ENCODE measurements around the gene SLC22A5.
"Not testable (repeated sequence)": the region's sequence is repeated elsewhere in the genome, so short reads cannot be mapped to it uniquely, and the experiment has no call there.

The SLC22A5 gene

GRCh38 chr5:132389051-132389331 is 19.5 kb downstream of the SLC22A5 start:
- no peaks in the 10 kb centered on the region for H3K27me3 ChIP-seq (ENCODE audit: insufficient read depth, low read length)
- H3K4me1 ChIP-seq (ENCODE audit: insufficient read depth, low read length): peaks cover 25% of the 10 kb centered on the region
- H3K9ac ChIP-seq (ENCODE audit: low read depth, low read length): no peak overlapping the region
- H3K36me3 ChIP-seq (ENCODE audit: insufficient read depth, low read length): no peaks in the 10 kb centered on the region
- no peaks in the 10 kb centered on the region for H3K9me3 ChIP-seq (ENCODE audit: insufficient read depth, low read depth, low read length)
- no peak overlapping the region for H3K27ac ChIP-seq (ENCODE audit: low read depth, low read length)
- WGBS: 96% methylated on average over 1 of the region's 1 CpG
- no peak overlapping the region for H3K4me3 ChIP-seq (ENCODE audit: low read length)

DNA sequence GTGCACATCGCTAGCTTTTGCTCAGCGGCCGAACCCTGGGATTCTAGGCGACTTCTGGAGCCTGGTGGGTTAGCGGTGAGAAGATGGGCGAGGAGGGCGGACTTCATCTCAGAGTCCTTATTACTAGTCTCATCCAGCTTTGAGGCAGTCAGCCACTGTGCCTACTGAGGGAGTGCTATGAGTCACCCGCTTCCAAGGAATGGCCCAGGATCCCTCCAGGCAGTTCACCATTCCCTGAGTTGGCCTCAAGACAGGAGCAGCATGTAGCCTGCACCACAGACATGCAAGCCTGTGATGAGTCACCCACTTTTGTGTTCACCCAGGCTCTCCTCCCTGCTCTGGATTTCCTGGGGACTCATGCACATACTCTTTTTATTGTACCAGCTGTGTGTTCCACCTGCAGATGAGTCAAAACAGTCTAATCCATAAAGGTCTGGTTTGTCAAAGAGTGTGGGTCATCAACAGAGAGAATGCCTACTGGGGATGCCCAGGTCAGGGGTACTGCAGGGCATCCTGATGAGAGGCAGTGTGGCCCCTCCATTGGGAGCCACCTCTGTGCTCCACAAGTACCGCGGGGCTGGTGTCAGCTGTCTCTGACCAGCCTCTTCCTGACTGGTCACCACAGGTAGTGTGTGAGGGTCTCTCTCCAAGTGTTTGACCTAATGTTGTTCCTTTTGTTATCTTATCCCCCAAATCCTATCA is 20.2 kb downstream of the SLC22A5 start:
- no peak overlapping the region for H3K4me3 ChIP-seq (ENCODE audit: low read length)
- H3K9me3 ChIP-seq (ENCODE audit: insufficient read depth, low read depth, low read length): no peaks in the 10 kb centered on the region
- H3K9ac ChIP-seq (ENCODE audit: low read depth, low read length): no peak overlapping the region
- no peak overlapping the region for H3K27ac ChIP-seq (ENCODE audit: low read depth, low read length)
- no peaks in the 10 kb centered on the region for H3K36me3 ChIP-seq (ENCODE audit: insufficient read depth, low read length)
- H3K27me3 ChIP-seq (ENCODE audit: insufficient read depth, low read length): no peaks in the 10 kb centered on the region
- peaks cover 25% of the 10 kb centered on the region for H3K4me1 ChIP-seq (ENCODE audit: insufficient read depth, low read length)
- WGBS: 91% methylated on average over 10 of the region's 10 CpGs

DNA sequence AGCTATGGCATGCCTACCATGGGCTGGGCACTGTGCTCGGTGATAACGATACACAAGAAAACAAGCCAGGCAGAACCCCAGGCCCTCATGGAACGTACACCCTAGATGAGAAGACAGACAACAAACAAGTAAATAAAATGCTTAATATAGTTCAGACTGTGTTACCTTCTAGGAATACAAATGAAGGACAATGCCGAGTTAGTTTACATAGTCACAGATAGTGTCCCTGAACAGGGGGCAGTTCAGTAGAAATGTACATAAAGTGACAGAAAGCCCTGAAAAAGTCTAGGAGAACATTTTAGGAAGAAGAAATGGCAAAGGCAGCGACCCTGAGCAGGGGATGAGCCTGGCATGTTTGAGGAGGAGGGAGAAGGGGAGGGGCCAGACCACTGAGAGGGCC is 21.7 kb downstream of the SLC22A5 start:
- Histone ChIP-seq H3K9ac (ENCODE audit: low read depth, low read length) (no peak overlapping the region), H3K36me3 (ENCODE audit: insufficient read depth, low read length) (no peaks in the 10 kb centered on the region), H3K27me3 (ENCODE audit: insufficient read depth, low read length) (no peaks in the 10 kb centered on the region), H3K4me1 (ENCODE audit: insufficient read depth, low read length) (peaks cover 25% of the 10 kb centered on the region), H3K9me3 (ENCODE audit: insufficient read depth, low read depth, low read length) (no peaks in the 10 kb centered on the region), H3K27ac (ENCODE audit: low read depth, low read length) (no peak overlapping the region), H3K4me3 (ENCODE audit: low read length) (no peak overlapping the region)
- 81% methylated on average over 5 of the region's 5 CpGs for WGBS

GRCh38 chr5:132391870-132392269 is 22.4 kb downstream of the SLC22A5 start:
- Histone ChIP-seq H3K9ac (ENCODE audit: low read depth, low read length) (no peak overlapping the region), H3K4me3 (ENCODE audit: low read length) (no peak overlapping the region), H3K4me1 (ENCODE audit: insufficient read depth, low read length) (peaks cover 22% of the 10 kb centered on the region), H3K27me3 (ENCODE audit: insufficient read depth, low read length) (no peaks in the 10 kb centered on the region), H3K9me3 (ENCODE audit: insufficient read depth, low read depth, low read length) (no peaks in the 10 kb centered on the region), H3K27ac (ENCODE audit: low read depth, low read length) (no peak overlapping the region), H3K36me3 (ENCODE audit: insufficient read depth, low read length) (no peaks in the 10 kb centered on the region)

DNA sequence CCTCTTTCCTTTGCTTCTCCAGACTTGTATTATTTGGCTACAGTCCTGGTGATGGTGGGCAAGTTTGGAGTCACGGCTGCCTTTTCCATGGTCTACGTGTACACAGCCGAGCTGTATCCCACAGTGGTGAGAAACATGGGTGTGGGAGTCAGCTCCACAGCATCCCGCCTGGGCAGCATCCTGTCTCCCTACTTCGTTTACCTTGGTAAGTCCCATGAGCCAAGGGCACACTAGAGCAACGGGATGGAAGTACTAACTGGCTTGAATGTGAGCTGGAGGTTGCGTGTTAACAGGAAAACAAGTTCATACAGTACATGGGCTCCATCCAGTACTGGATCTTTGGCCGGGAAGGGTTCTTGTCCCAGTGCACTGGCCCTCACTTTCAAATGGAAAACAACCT is 22.9 kb downstream of the SLC22A5 start:
- Histone ChIP-seq H3K4me3 (ENCODE audit: low read length) (no peak overlapping the region), H3K4me1 (ENCODE audit: insufficient read depth, low read length) (peaks cover 21% of the 10 kb centered on the region), H3K27ac (ENCODE audit: low read depth, low read length) (no peak overlapping the region), H3K36me3 (ENCODE audit: insufficient read depth, low read length) (no peaks in the 10 kb centered on the region), H3K9ac (ENCODE audit: low read depth, low read length) (no peak overlapping the region), H3K27me3 (ENCODE audit: insufficient read depth, low read length) (no peaks in the 10 kb centered on the region), H3K9me3 (ENCODE audit: insufficient read depth, low read depth, low read length) (no peaks in the 10 kb centered on the region)
- 94% methylated on average over 8 of the region's 8 CpGs for WGBS

- 93% methylated on average over 5 of the region's 6 CpGs for WGBS
- Histone ChIP-seq H3K9me3 (ENCODE audit: insufficient read depth, low read depth, low read length) (no peaks in the 10 kb centered on the region), H3K4me1 (ENCODE audit: insufficient read depth, low read length) (peaks cover 14% of the 10 kb centered on the region; the same call in 1 of the 2 replicates), H3K27ac (ENCODE audit: low read depth, low read length) (no peak overlapping the region), H3K9ac (ENCODE audit: low read depth, low read length) (no peak overlapping the region), H3K4me3 (ENCODE audit: low read length) (no peak overlapping the region), H3K27me3 (ENCODE audit: insufficient read depth, low read length) (no peaks in the 10 kb centered on the region), H3K36me3 (ENCODE audit: insufficient read depth, low read length) (no peaks in the 10 kb centered on the region)
These were observed 23.7 kb downstream of the SLC22A5 start for GRCh38 chr5:132392978-132393825.

DNA sequence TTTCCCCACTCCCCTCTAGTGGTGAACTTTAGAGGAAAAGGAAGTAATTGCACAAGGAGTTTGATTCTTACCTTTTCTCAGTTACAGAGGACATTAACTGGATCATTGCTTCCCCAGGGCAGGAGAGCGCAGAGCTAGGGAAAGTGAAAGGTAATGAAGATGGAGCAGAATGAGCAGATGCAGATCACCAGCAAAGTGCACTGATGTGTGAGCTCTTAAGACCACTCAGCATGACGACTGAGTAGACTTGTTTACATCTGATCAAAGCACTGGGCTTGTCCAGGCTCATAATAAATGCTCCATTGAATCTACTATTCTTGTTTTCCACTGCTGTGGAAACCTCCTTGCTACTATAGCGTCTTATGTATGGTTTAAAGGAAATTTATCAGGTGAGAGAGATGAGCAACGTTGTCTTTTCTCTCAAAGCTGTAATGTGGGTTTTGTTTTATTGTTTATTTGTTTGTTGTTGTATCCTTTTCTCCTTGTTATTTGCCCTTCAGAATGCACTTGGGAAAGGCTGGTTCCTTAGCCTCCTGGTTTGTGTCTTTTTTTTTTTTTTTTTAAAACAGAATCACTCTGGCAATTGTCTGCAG is 25.3 kb downstream of the SLC22A5 start:
- no peak overlapping the region for H3K9ac ChIP-seq (ENCODE audit: low read depth, low read length)
- H3K27ac ChIP-seq (ENCODE audit: low read depth, low read length): no peak overlapping the region
- H3K4me1 ChIP-seq (ENCODE audit: insufficient read depth, low read length): peaks cover 7% of the 10 kb centered on the region; the same call in 1 of the 2 replicates
- H3K36me3 ChIP-seq (ENCODE audit: insufficient read depth, low read length): no peaks in the 10 kb centered on the region
- no peaks in the 10 kb centered on the region for H3K9me3 ChIP-seq (ENCODE audit: insufficient read depth, low read depth, low read length)
- no peaks in the 10 kb centered on the region for H3K27me3 ChIP-seq (ENCODE audit: insufficient read depth, low read length)
- H3K4me3 ChIP-seq (ENCODE audit: low read length): no peak overlapping the region
- WGBS: 86% methylated on average over 4 of the region's 4 CpGs

- 82% methylated on average over 1 of the region's 1 CpG for WGBS
- Histone ChIP-seq H3K4me3 (ENCODE audit: low read length) (no peak overlapping the region), H3K9me3 (ENCODE audit: insufficient read depth, low read depth, low read length) (no peaks in the 10 kb centered on the region), H3K9ac (ENCODE audit: low read depth, low read length) (no peak overlapping the region), H3K27ac (ENCODE audit: low read depth, low read length) (no peak overlapping the region), H3K27me3 (ENCODE audit: insufficient read depth, low read length) (no peaks in the 10 kb centered on the region), H3K36me3 (ENCODE audit: insufficient read depth, low read length) (no peaks in the 10 kb centered on the region), H3K4me1 (ENCODE audit: insufficient read depth, low read length) (no peaks in the 10 kb centered on the region)
These were observed 27.1 kb downstream of the SLC22A5 start for GRCh38 chr5:132396589-132397031.

DNA sequence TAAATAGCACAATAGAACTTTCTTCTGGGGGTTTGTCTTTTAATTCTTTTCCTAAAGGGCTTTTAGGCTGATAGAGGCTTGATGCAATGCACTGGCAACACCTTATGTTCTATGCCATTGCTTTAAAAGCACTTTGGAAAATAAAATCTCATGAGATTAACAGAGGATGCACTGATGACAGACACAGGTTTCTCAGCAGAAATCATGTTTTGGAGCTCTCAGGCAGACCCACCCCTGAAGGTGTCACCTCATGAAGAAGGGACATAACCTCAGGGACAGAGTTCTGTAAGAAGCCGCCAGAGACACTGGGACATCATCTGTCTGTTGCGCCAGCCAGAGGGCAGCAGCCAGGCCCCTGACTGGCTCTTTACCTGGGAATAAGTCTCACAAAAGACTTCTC is 27.7 kb downstream of the SLC22A5 start:
- no peak overlapping the region for H3K4me3 ChIP-seq (ENCODE audit: low read length)
- H3K4me1 ChIP-seq (ENCODE audit: insufficient read depth, low read length): no peaks in the 10 kb centered on the region
- H3K9ac ChIP-seq (ENCODE audit: low read depth, low read length): no peak overlapping the region

DNA sequence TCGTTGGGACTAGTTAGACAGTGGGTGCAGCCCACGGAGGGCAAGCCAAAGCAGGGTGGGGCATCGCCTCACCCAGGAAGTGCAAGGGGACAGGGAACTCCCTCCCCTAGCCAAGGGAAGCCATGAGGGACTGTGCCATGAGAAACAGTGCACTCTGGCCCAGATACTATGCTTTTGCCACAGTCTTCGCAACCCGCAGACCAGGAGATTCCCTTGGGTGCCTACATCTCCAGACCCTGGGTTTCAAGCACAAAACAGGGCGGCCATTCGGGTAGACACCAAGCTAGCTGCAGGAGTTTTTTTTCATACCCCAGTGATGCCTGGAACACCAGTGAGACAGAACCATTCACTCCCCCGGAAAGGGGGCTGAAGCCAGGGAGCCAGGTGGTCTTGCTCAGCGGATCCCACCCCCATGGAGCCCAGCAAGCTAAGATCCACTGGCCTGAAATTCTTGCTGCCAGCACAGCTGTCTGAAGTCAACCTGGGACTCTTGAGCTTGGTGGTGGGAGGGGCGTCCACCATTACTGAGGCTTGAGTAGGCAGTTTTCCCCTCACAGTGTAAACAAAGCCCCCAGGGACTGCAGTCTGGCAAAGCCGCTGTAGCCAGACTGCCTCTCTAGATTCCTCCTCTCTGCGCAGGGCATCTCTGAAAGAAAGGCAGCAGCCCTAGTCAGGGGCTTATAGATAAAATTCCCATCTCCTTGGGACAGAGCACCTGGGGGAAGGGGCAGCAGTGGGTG is 28.6 kb downstream of the SLC22A5 start:
- not testable (repeated sequence) for H3K4me3 ChIP-seq (ENCODE audit: low read length); H3K27me3 ChIP-seq (ENCODE audit: insufficient read depth, low read length); H3K9me3 ChIP-seq (ENCODE audit: insufficient read depth, low read depth, low read length); H3K27ac ChIP-seq (ENCODE audit: low read depth, low read length); H3K36me3 ChIP-seq (ENCODE audit: insufficient read depth, low read length); H3K9ac ChIP-seq (ENCODE audit: low read depth, low read length); H3K4me1 ChIP-seq (ENCODE audit: insufficient read depth, low read length)
- WGBS: 92% methylated on average over 12 of the region's 12 CpGs

More for the DNA sequence above, 27.7 kb downstream of the SLC22A5 start:
- 91% methylated on average over 2 of the region's 2 CpGs for WGBS
- Histone ChIP-seq H3K27me3 (ENCODE audit: insufficient read depth, low read length) (no peaks in the 10 kb centered on the region), H3K9me3 (ENCODE audit: insufficient read depth, low read depth, low read length) (no peaks in the 10 kb centered on the region), H3K36me3 (ENCODE audit: insufficient read depth, low read length) (no peaks in the 10 kb centered on the region), H3K27ac (ENCODE audit: low read depth, low read length) (no peak overlapping the region)

DNA sequence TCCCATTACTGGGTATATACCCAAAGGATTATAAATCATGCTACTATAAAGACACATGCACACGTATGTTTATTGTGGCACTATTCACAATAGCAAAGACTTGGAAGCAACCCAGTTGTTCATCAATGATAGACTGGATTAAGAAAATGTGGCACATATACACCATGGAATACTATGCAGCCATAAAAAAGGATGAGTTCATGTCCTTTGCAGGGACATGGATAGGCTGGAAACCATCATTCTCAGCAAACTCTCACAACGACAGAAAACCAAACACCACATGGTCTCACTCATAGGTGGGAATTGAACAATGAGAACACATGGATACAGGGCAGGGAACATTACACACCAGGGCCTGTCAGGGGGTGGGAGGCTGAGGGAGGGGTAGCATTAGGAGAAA is 34.5 kb downstream of the SLC22A5 start:
- not testable (repeated sequence) for H3K4me1 ChIP-seq (ENCODE audit: insufficient read depth, low read length); H3K9me3 ChIP-seq (ENCODE audit: insufficient read depth, low read depth, low read length); H3K27me3 ChIP-seq (ENCODE audit: insufficient read depth, low read length); H3K9ac ChIP-seq (ENCODE audit: low read depth, low read length); H3K36me3 ChIP-seq (ENCODE audit: insufficient read depth, low read length); H3K4me3 ChIP-seq (ENCODE audit: low read length); H3K27ac ChIP-seq (ENCODE audit: low read depth, low read length)
- WGBS: 92% methylated on average over 2 of the region's 2 CpGs

All from HUES64 (cell line).